ENCODE data around the gene CCDC136.

DNA sequence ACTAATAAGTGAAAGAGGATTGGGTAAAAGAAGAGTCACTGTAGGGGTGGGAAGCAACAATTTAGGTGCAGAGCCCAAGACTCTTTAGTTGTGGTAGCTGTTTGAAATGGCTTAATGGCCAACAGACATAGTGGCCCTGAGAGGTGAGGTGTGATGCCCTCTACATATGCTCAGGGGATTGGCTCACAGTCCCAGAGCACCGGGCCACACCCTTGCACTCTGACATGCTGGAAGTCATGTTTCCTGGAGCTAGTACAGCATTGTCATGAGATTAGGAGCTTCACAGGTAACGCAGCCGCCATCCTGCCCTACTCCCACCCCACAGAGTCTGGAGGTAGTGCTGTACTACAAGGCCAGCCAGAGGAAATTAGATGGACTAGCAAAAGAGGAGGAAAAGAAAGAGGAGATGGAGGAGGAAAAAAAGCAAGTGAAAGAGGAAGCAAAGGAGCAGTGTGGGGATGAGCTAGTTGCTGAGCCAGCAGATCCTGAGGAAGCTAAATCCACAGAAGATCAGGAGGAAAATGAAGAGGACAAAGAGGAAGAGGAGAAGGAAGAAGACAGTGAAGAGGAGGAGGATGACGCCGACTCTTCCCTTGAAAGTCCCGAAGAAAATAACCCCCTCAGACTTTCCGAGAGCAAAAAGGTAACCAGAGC is 23.6 kb downstream of the CCDC136 start:
- TF ChIP-seq, protein P1, sequence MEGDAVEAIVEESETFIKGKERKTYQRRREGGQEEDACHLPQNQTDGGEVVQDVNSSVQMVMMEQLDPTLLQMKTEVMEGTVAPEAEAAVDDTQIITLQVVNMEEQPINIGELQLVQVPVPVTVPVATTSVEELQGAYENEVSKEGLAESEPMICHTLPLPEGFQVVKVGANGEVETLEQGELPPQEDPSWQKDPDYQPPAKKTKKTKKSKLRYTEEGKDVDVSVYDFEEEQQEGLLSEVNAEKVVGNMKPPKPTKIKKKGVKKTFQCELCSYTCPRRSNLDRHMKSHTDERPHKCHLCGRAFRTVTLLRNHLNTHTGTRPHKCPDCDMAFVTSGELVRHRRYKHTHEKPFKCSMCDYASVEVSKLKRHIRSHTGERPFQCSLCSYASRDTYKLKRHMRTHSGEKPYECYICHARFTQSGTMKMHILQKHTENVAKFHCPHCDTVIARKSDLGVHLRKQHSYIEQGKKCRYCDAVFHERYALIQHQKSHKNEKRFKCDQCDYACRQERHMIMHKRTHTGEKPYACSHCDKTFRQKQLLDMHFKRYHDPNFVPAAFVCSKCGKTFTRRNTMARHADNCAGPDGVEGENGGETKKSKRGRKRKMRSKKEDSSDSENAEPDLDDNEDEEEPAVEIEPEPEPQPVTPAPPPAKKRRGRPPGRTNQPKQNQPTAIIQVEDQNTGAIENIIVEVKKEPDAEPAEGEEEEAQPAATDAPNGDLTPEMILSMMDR (IDR thresholded peaks at IDR 0.05) = no peak
- TF ChIP-seq POLR2A (IDR thresholded peaks at IDR 0.05) = no peak

Data from tibial nerve (tissue), 3 donors.